RPMI8226 (cell line): ENCODE measurements around the gene INPP5E.
A peak's percentile ranks its signal among the peaks of the same experiment; 100 is the strongest.

Source experiments
- DNase-seq: peaks from one replicate; pipeline ENCODE4 v3.0.0-alpha.2; 2015

INPP5E gene

DNA sequence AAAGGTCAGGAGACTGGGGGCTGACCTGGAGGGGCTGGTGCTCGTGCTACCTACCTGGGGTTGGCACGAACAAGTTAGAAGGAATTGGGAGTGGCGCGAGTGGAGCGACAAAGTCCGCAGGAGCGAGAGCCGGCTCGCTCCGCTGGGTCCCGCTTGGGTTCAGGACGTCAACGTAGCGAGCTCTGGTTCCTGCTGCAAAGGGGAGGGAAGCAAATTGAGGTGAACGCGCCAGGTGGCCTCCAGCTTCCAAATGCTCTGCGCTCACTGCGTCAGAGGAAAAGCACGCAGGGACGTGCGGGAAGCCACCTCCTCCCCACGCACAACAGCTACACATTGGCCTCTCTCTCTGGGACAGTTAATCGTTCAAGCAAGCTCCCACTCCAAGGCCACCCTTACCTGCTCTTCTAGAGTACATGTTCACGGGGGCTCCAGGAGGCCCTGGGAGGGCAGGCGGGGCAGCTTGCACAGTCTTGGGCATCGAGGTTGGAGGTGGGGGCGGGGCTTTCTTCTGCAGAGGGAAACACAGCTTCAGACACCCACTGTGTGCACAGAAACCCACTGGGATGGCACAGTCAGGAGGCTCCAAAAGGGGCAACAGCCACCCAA lies 7.6 kb upstream of the INPP5E start:
- DNase-seq, result no peak

- DNase-seq, result no peak
Measured at GRCh38 chr9:136445799-136446198, 6.2 kb upstream of the INPP5E start.

DNA sequence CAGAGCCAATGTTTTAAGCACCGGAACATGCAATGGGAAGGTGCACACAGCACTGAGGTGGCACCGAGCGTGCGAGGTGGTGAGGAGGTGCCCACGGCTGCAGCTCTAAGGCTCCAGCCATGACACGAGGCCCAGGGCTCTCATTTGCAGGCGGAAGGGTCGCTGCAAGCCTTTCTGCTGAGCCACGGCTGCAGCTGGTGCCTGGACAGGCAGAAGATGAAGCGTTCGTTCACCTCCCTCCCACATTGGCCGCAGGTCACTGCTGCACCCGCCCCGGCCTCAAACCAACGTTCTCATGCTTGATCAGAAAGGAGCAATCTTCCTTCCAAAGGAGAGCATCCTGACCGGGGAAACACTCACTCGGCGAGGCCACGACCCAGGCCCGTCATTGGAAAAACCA lies 4.5 kb upstream of the INPP5E start:
- DNase-seq, result no peak

DNA sequence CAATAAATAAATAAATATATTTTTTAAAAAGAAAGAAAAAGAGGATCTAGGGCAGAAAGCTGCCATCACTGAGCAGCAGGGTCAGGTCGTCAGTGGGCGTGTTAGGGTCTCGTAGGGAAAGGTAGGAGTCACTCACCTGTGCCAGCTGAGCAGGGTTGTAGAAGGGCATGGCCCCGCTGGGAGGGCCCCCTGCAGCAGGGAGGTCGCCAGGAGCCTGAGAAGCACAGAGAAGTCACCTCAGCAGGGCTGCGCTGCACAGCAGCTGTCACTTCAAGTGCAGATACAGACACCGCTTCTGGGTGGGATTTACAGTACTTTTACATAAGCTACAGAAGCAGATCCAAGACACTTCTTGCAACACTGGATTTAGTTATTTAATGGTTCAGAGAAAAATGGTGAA lies 4.0 kb upstream of the INPP5E start:
- no peak for DNase-seq

- no peak for DNase-seq
Measured at GRCh38 chr9:136443087-136443486, 3.4 kb upstream of the INPP5E start.

DNA sequence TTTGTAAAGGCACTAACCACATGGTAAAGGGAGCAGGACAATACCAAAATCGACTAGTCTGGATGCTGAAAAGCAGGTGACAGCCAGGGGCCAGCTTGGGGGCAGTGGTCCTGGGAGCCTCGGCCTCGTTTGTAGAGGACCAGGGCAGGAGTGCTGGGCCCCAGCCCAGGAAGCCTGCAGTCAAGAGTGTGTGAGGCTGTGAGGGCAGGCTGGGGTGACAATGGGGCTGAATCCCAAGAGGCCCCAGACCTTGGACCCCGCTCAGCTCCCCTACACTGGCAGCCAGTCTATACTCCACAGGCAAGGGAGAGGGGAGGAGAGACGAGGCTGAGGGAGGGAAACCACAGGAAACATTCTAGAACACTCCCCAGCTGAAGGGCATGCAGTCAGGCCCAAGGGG lies 2.6 kb upstream of the INPP5E start:
- no peak for DNase-seq

- DNase-seq, result no peak
Measured at GRCh38 chr9:136441681-136442245, 2.1 kb upstream of the INPP5E start.

DNA sequence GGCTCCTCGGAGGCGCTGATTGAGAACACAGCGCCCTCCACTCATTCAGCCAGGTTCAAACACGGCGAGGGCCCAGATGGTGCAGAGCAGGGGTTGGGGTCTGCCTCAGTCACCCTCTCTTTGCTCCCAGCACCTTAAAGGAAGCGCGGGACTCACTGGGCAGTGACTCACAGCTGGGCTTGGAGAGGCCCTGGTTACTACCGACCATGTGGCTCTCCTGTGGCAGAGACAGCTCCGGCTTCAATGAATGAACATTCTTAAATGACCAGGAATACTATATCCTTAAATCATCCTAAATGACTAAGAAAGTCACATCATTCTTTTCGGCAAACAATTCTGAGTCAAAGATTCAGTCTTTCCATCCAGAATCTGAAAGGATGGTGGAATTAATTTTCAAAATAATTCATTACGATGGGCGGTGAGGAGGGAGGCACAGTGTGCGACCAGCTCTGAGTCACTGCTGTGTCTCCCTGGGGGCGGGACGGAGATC lies 1.6 kb upstream of the INPP5E start:
- DNase-seq, result no peak

GRCh38 chr9:136438548-136439480 lies 831 bp downstream of the INPP5E start:
- DNase-seq, result peak; percentile 57

DNA sequence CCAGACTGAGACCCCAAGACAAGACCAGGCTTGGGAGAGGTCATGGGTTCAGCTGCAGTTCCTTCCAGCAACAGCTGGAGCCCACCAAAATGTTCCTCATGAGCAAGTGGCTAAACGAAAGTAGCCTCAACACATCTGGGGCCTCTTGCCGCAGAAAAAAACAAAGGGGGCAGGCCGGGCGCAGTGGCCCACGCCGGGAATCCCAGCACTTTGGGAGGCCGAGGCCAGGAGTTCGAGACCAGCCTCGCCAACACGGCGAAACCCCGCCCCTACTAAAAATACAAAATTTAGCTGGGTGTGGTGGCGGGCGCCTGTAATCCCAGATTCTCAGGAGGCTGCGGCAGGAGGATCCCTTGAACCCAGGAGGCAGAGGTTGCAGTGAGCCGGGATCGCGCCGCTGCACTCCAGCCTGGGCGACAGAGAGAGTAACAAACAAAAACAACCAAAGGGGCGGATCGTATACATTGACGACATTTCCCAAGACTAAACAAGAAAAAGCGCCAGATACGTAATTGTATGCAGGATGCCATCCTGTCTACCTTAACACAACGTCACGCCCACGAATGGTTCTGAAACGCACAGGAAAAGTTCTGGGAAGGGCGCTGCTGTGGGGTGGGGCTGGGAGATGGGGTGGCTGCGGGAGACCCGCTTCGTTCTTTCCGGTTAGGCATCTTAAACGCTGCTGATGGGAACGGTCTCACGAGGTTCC lies 1.7 kb downstream of the INPP5E start:
- no peak for DNase-seq

GRCh38 chr9:136437430-136437829 lies 2.2 kb downstream of the INPP5E start:
- DNase-seq, result peak; percentile 21

- DNase-seq, result no peak
Measured at GRCh38 chr9:136436055-136436634, 3.5 kb downstream of the INPP5E start.

DNA sequence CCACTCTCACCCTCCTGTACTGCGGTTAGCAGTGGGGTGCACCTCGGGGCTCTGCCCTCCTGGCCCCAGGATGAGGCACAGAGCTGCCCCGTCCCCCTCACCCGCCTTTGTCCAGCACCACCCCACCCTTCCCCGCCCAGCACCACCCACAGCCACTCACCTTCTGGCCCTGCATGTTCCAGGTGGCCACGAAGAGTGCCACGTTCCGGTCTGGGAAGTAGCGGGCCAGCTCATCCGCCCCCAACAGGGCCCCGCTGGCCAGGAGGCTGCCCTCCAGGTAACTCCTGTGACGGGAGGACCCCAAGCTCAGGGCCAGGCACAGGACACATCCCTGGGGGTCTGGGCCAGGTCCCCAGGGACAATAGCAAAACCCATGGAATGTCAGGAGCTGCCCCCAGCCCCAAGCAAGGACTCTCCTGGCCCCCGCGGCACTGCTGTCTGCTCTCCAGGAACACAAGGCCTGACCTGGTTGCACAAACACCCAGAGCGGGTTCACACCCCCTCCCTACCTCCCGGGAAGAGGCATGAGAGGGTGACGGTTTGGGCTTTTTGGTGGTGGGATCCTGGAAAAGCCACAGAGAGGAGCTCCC lies 5.0 kb downstream of the INPP5E start:
- DNase-seq, result no peak

- DNase-seq, result no peak
Measured at GRCh38 chr9:136433849-136434579, 5.6 kb downstream of the INPP5E start.

- no peak for DNase-seq
Measured at GRCh38 chr9:136433043-136433715, 6.5 kb downstream of the INPP5E start.

DNA sequence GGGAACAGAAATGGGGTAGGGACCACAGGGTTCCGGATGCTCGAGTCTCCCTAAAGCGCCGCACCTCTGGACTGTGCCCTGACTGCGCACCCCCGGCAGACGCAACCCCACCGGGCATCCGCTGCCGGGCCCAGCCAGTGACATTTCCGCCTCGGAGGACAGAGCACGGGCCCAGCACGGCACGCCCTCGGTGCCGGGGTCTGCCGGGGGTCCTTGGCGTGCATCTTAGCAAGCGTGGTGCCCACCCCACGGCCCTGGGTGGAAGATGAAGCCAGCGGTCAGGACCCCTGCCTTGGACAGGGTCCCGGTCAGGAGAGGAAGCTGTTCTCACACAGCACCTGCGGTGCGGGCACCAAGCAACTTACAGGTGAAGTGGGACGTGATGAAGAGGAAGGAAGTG lies 7.1 kb downstream of the INPP5E start:
- DNase-seq, result no peak

DNA sequence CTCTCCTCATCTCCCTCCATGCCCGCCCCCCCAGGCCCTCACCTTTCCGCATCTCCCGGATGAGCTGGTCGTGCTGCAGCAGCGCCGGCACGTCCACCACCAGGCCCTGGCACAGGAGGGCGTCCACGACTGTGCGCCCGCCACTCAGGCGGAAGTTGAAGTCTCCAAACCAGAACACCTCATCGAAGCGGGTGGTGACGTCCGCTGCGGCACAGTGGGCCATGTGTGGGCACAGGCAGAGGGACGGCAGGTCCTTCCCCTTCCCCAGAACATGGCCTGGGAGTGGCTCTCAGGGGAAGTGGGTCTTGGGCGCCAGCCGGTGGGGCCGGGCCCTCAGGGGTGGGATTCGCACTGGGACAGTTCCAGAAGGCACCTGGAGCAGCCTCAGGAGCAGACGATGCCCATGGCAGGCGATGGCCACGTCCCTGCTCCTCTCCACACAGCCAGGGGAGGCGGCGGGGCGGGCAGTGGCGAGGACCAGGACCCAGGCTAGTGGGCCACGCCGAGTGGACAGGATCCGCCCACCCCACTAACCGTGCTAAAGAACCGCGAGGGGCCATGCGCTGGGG lies 7.8 kb downstream of the INPP5E start:
- DNase-seq, result no peak

GRCh38 chr9:136430588-136431234 lies 8.9 kb downstream of the INPP5E start:
- DNase-seq, result no peak

GRCh38 chr9:136429683-136430491 lies 9.8 kb downstream of the INPP5E start:
- no peak for DNase-seq
